HepG2 (cell line): ENCODE data around the gene DNMT1. TPM values are rescaled to one million over a fixed set of nuclear protein-coding genes. Genes with fewer than 3 reads are reported as not detected.

ENCODE experiments used
- CHCHD3 ChIP-seq: sonication (generic); formaldehyde crosslinking; IDR thresholded peaks from 2 replicates; pipeline ENCODE4 v1.8.0; 2022; ENCODE audit warnings: mild to moderate bottlenecking, missing genetic modification reagents, moderate library complexity
- CSRNP2 ChIP-seq: sonication (generic); formaldehyde crosslinking; conservative IDR thresholded peaks from 2 replicates; pipeline ENCODE4 v1.8.0; 2022; ENCODE audit warnings: low read depth, missing genetic modification reagents
- KLF9 ChIP-seq: IDR thresholded peaks from 2 replicates; pipeline ENCODE4 v1.6.1; 2016; ENCODE audit warnings: low read depth
- MTA3 ChIP-seq: sonication (generic); formaldehyde crosslinking; IDR thresholded peaks from 2 replicates; pipeline ENCODE4 v1.4.0; 2020; ENCODE audit warnings: missing genetic modification reagents
- NFKB2 ChIP-seq: sonication (generic); formaldehyde crosslinking; IDR thresholded peaks from 2 replicates; pipeline ENCODE4 v1.4.0; 2020; ENCODE audit warnings: missing genetic modification reagents, borderline replicate concordance
- NFYB ChIP-seq: sonication (generic); formaldehyde crosslinking; IDR thresholded peaks from 2 replicates; pipeline ENCODE4 v1.4.0; 2020; ENCODE audit warnings: missing genetic modification reagents
- POLR2A ChIP-seq, 2 experiments: IDR thresholded peaks; 2 replicates each; pipeline ENCODE4 v1.6.1; 2011; ENCODE audit warnings: low read depth in 2 of 2, low read length in 2 of 2, mild to moderate bottlenecking in 1 of 2, moderate library complexity in 1 of 2; ENCODE audit not compliant: insufficient read depth in 1 of 2
- POLR2AphosphoS5 ChIP-seq: IDR thresholded peaks from 2 replicates; pipeline ENCODE4 v1.6.1; 2012; ENCODE audit warnings: low read depth, low read length
- PPARG ChIP-seq: conservative IDR thresholded peaks from 2 replicates; pipeline ENCODE4 v1.6.1; 2016; ENCODE audit warnings: missing biosample characterization, missing genetic modification reagents
- RBAK ChIP-seq: sonication (generic); formaldehyde crosslinking; IDR thresholded peaks from 2 replicates; pipeline ENCODE4 v1.5.1; 2020; ENCODE audit warnings: mild to moderate bottlenecking, missing genetic modification reagents
- RBFOX2 ChIP-seq: fragments of 200-400 bp; formaldehyde crosslinking; IDR thresholded peaks from 2 replicates; pipeline ENCODE4 v1.6.1; 2017; ENCODE audit warnings: low read depth, mild to moderate bottlenecking, low read length
- RFXANK ChIP-seq: IDR thresholded peaks from 2 replicates; pipeline ENCODE4 v1.6.1; 2016
- WIZ ChIP-seq: sonication (generic); formaldehyde crosslinking; IDR thresholded peaks from 2 replicates; pipeline ENCODE4 v1.5.1; 2020; ENCODE audit warnings: mild to moderate bottlenecking, missing genetic modification reagents
- XBP1 ChIP-seq: sonication (generic); formaldehyde crosslinking; IDR thresholded peaks from 2 replicates; pipeline ENCODE4 v1.5.0; 2020; ENCODE audit warnings: missing genetic modification reagents
- ZFYVE20 ChIP-seq: sonication (generic); formaldehyde crosslinking; IDR thresholded peaks from 2 replicates; pipeline ENCODE4 v1.8.0; 2023; ENCODE audit warnings: low read depth, mild to moderate bottlenecking, moderate library complexity, missing genetic modification reagents, borderline replicate concordance
- ZNF235 ChIP-seq: sonication (generic); formaldehyde crosslinking; IDR thresholded peaks from 2 replicates; pipeline ENCODE4 v1.8.1; 2023; ENCODE audit warnings: mild to moderate bottlenecking, missing genetic modification reagents, borderline replicate concordance
- ZNF281 ChIP-seq: sonication (generic); formaldehyde crosslinking; IDR thresholded peaks from 2 replicates; pipeline ENCODE4 v1.4.0; 2020; ENCODE audit warnings: missing genetic modification reagents, borderline replicate concordance
- ZNF326 ChIP-seq: sonication (generic); formaldehyde crosslinking; IDR thresholded peaks from 2 replicates; pipeline ENCODE4 v1.4.0; 2020; ENCODE audit warnings: missing genetic modification reagents, borderline replicate concordance
- ZNF33A ChIP-seq: sonication (generic); formaldehyde crosslinking; IDR thresholded peaks from 2 replicates; pipeline ENCODE4 v1.5.1; 2020; ENCODE audit warnings: missing genetic modification reagents, mild to moderate bottlenecking, moderate library complexity, borderline replicate concordance
- ZNF430 ChIP-seq: sonication (generic); formaldehyde crosslinking; IDR thresholded peaks from 2 replicates; pipeline ENCODE4 v1.9.0; 2021; ENCODE audit warnings: mild to moderate bottlenecking, missing genetic modification reagents
- ZNF574 ChIP-seq: sonication (generic); formaldehyde crosslinking; IDR thresholded peaks from 2 replicates; pipeline ENCODE4 v1.4.0; 2020; ENCODE audit warnings: missing genetic modification reagents
- ZNF577 ChIP-seq: sonication (generic); formaldehyde crosslinking; IDR thresholded peaks from 2 replicates; pipeline ENCODE4 v1.4.0; 2020; ENCODE audit warnings: mild to moderate bottlenecking, low read depth, missing genetic modification reagents, borderline replicate concordance
- ZNF891 ChIP-seq: sonication (generic); formaldehyde crosslinking; IDR thresholded peaks from 2 replicates; pipeline ENCODE4 v1.5.0; 2020; ENCODE audit warnings: mild to moderate bottlenecking, missing genetic modification reagents
- polyA plus RNA-seq, 8 experiments: library from polyadenylated mRNA; depleted of rRNA in 3 of 8; stranded (reverse) in 7 of 8; unstranded in 1 of 8; fragments of >200 nt; fragmentation: Illumina TruSeq in 4 of 8; extraction: Trizol in 4 of 8; gene quantifications; 2 replicates each; pipeline versions ENCODE4 v1.2.1 to v1.2.3, GENCODE V29; 2011 to 2016; ENCODE audit warnings: low read depth in 4 of 8, missing spikeins in 1 of 8, mixed read lengths in 1 of 8; ENCODE audit not compliant: insufficient read depth in 1 of 8
- total RNA-seq, 5 experiments: library from RNA; depleted of rRNA; stranded (reverse); fragments of >200 nt; fragmentation: Illumina TruSeq; extraction: Trizol; gene quantifications; 2 replicates each; pipeline ENCODE4 v1.2.3, GENCODE V29; 2016; ENCODE audit warnings: low read depth in 1 of 5

DNMT1 gene
- total and polyA plus RNA-seq, 2 of the 13 experiments (the other 11 are each of a cell fraction or from before 2014, with no cell fraction given) = 31.2 to 91.1 TPM

GRCh38 chr19:10115392-10116084 lies 79.2 kb downstream of the DNMT1 start (continued):
- TF ChIP-seq ZFYVE20 (CRISPR knock-in tag) (no peak), ZNF891 (CRISPR knock-in tag) (no peak), RBAK (no peak), POLR2A (IDR thresholded peaks at IDR 0.05; ENCODE audit: insufficient read depth in 1 of 2, low read depth in 2 of 2, low read length in 2 of 2) (peak; percentile 16 to 63; a peak in 3 of 4 replicates), XBP1 (CRISPR knock-in tag) (no peak), ZNF281 (CRISPR knock-in tag) (no peak), KLF9 (CRISPR knock-in tag) (no peak), CHCHD3 (CRISPR knock-in tag) (no peak), POLR2AphosphoS5 (peak; percentile 23; the same call in 1 of the 2 replicates), ZNF574 (CRISPR knock-in tag) (0 out of 2 replicates have a peak, but pooled peaks have one; percentile 17), ZNF430 (CRISPR knock-in tag) (no peak), WIZ (CRISPR knock-in tag) (no peak), ZNF577 (CRISPR knock-in tag) (no peak), MTA3 (CRISPR knock-in tag) (no peak), RFXANK (CRISPR knock-in tag) (no peak), PPARG (CRISPR knock-in tag) (no peak), ZNF326 (CRISPR knock-in tag) (no peak), CSRNP2 (CRISPR knock-in tag) (no peak), NFKB2 (CRISPR knock-in tag) (no peak), RBFOX2 (peak; percentile 78), ZNF33A (no peak), ZNF235 (CRISPR knock-in tag) (no peak), NFYB (no peak)
